IPS-15b (cell line): ENCODE results near the gene CRACR2A.
A peak's percentile ranks its signal among the peaks of the same experiment; 100 is the strongest.

Experiments used
- H3K27me3 ChIP-seq: one replicate; pipeline ENCODE4 v1.6.1; 2013; ENCODE audit warnings: low read length; ENCODE audit not compliant: control insufficient read depth, insufficient read depth
- H3K36me3 ChIP-seq: one replicate; pipeline ENCODE4 v1.6.1; 2013; ENCODE audit warnings: low read length; ENCODE audit not compliant: control insufficient read depth, insufficient read depth
- H3K4me1 ChIP-seq: one replicate; pipeline ENCODE4 v1.6.1; 2013; ENCODE audit warnings: mild to moderate bottlenecking, low read length; ENCODE audit not compliant: control insufficient read depth, insufficient read depth
- H3K4me3 ChIP-seq: one replicate; pipeline ENCODE4 v1.5.1; 2013; ENCODE audit warnings: low read depth, low read length
- H3K9ac ChIP-seq: one replicate; pipeline ENCODE4 v1.6.1; 2013; ENCODE audit warnings: low read depth, mild to moderate bottlenecking, low read length
- H3K9me3 ChIP-seq: one replicate; pipeline ENCODE4 v1.6.1; 2013; ENCODE audit warnings: mild to moderate bottlenecking, low read length; ENCODE audit not compliant: control insufficient read depth, insufficient read depth

The CRACR2A gene

DNA sequence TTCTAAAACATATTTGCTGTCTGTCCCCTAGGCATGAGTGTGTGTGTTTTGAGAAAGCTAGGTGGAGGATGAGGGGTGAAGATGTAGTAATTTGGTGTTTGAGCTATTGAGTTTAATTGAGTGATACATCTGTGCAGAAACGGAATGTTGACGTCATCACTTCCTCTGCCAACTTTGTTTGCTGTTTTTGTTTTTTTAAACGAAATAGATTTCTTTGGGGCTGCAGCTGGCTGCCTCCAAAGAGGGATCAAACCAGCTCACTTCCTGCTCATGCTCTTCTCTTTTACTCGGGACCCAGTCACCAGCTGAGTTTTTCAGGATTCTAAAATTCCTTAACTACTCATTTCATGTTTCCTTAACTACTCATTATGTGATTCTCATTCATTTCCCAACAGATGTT lies 19.5 kb upstream of the CRACR2A start:
- H3K36me3 ChIP-seq = no peaks in the 10 kb centered on the region
- H3K27me3 ChIP-seq = no peaks in the 10 kb centered on the region
- H3K9ac ChIP-seq = no peak overlapping the region
- H3K4me3 ChIP-seq = no peak overlapping the region
- H3K9me3 ChIP-seq = no peaks in the 10 kb centered on the region
- no peaks in the 10 kb centered on the region for H3K4me1 ChIP-seq

DNA sequence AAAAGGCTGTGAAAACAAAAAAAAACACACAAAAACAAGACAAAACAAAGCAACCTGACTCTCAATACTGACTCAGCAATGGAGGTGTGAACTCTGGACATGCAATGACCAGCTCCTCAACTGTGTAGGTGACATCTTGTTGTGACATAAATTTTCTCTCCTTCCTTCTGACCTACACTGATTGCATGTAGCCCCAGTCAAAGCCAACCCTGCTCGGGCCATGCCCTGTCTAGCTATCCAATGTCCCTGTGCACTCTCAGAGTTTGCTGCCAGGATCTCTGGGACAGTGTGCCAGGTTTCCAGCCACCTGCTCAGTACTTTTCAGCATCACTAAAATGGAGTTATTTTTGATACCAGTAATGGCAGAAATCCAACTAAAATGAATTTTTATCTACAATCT lies 18.9 kb upstream of the CRACR2A start:
- Histone ChIP-seq H3K4me3 (no peak overlapping the region), H3K9ac (no peak overlapping the region), H3K9me3 (no peaks in the 10 kb centered on the region), H3K4me1 (no peaks in the 10 kb centered on the region), H3K36me3 (no peaks in the 10 kb centered on the region), H3K27me3 (no peaks in the 10 kb centered on the region)

DNA sequence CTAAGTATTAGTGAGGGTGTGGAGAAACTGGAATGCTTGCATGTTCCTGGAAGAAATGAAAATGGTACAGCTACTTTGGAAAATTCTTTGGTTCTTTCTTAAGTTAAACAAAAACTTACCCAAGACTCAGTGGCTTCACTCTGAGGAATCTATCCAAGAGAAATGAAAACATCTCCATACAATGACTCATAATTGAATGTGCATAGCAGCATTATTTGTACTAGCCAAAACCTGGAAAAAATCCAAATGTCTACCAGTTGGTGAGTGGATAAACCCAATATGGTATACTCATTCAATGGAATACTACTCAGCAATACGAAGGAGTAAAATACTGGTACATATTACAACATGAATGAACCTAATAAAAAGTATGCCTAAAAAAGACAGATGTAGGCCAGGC lies 18.0 kb upstream of the CRACR2A start:
- Histone ChIP-seq H3K36me3 (no peaks in the 10 kb centered on the region), H3K9me3 (no peaks in the 10 kb centered on the region), H3K4me3 (no peak overlapping the region), H3K9ac (no peak overlapping the region), H3K27me3 (no peaks in the 10 kb centered on the region), H3K4me1 (no peaks in the 10 kb centered on the region)

DNA sequence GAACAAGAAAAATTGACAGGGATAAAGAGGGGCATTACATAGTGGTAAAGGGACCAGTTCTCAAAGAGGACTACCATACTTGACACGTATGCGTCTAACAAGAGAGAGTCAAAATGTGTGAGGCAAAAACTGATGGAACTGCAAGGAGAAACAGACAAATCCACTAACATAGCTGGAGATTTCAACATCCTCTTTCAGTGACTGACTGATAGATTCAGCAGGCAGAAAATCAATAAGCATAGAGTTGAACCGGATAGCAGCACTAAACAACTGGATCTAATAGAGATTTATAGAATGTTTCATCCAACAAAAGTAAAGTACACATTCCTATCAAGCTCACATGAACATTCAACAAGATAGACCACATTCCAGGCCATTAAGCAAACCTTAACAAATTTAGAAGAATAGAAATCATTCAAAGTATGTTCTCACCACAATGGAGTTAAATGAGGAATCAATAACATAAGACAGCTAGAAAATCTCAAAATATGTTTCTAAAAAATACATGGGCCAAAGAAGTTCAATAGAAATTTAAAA lies 16.1 kb upstream of the CRACR2A start:
- no peaks in the 10 kb centered on the region for H3K27me3 ChIP-seq
- no peaks in the 10 kb centered on the region for H3K4me1 ChIP-seq
- no peak overlapping the region for H3K9ac ChIP-seq
- H3K4me3 ChIP-seq = no peak overlapping the region
- H3K9me3 ChIP-seq = no peaks in the 10 kb centered on the region
- H3K36me3 ChIP-seq = no peaks in the 10 kb centered on the region

DNA sequence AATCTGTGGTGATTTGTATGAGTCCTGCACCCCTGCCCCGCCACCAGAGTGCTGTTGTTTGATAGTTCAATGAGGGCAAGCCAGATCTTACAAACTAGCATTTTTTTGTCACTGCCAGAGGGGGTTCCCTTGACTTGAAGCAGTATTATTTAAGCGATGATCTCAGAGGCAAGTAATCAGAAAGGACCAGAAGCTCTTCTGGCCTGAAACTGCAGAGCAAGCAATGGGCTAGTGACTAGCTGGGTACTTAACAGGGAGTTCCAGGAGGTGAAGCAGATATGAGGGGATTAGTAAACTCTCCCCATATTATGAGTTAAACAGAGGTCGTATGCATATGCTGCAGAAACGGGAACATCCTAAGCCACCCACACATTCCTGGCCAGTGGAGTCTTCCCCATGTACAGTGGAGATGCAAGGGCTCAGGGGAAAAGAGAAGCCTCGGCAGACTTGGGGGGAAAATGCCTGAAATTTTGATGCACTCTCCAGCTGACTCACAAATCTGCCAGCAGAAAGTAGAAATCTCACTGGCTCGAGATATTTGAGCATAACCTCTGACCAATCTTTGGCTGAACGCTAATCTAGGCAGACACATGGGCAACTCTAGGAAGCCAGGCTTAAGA lies 8.3 kb upstream of the CRACR2A start:
- H3K9ac ChIP-seq = no peak overlapping the region
- no peak overlapping the region for H3K4me3 ChIP-seq
- H3K27me3 ChIP-seq = no peaks in the 10 kb centered on the region
- H3K36me3 ChIP-seq = no peaks in the 10 kb centered on the region
- H3K9me3 ChIP-seq = no peaks in the 10 kb centered on the region
- H3K4me1 ChIP-seq = no peaks in the 10 kb centered on the region

DNA sequence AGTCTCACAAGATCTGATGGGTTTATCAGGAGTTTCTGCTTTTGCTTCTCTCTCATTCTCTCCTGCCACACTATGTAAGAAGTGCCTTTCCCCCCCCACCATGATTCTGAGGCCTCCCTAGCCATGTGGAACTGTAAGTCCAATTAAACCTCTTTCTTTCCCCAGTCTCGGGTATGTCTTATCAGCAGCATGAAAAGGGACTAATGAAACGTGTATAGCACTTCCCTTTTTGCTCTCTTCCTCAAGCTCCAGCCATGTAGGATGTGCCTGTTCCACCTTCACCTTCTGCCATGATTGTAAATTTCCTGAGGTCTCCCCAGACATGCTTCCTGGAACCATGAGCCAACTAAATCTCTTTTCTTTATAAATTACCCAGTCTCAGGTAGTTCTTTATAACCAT lies 7.0 kb upstream of the CRACR2A start:
- Histone ChIP-seq H3K9ac (no peak overlapping the region), H3K4me1 (no peaks in the 10 kb centered on the region), H3K36me3 (no peaks in the 10 kb centered on the region), H3K9me3 (no peaks in the 10 kb centered on the region), H3K4me3 (no peak overlapping the region), H3K27me3 (no peaks in the 10 kb centered on the region)

DNA sequence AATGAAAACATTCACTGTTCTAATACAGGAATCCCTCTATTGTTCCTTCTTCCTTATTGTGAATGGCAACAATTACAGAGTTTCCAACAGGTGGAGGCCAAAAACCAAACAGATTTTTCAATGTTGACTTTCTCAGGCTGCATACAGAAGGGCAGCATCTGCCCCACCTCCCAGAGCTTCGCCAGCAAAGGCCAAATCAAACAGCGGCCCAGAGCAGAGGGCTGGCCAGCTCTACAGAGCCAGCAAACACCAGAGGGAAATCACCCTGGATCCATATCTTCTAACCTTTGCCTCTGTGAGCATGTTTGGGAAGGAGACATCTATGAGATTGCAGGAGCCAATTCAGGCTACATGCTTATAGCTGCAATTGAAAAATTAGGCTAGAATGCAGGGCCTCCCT lies 4.4 kb upstream of the CRACR2A start:
- Histone ChIP-seq H3K9ac (no peak overlapping the region), H3K36me3 (no peaks in the 10 kb centered on the region), H3K9me3 (no peaks in the 10 kb centered on the region), H3K27me3 (peaks cover 5% of the 10 kb centered on the region), H3K4me1 (peaks cover 4% of the 10 kb centered on the region), H3K4me3 (no peak overlapping the region)

DNA sequence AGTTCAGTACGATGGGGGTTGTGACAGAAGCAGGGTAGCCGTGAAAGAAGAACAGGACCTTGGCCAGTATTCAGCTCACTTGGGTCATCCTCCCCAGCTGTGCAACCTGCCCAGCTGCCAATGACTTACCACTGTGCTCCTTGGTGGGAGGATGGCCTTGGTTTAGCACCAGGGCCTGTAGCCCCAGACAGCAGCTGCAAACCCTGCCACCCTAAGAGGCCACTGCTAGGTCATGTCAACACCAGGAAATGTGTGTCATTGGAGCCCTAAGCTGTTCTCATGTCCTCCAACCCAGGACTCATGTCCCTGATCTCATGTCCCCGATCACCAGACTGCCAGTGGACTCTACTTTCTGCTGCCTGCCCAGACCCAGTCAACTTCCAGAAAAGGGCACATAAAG lies 3.0 kb upstream of the CRACR2A start:
- Histone ChIP-seq H3K9me3 (no peaks in the 10 kb centered on the region), H3K36me3 (no peaks in the 10 kb centered on the region), H3K9ac (no peak overlapping the region), H3K4me3 (no peak overlapping the region), H3K4me1 (peaks cover 4% of the 10 kb centered on the region), H3K27me3 (peaks cover 12% of the 10 kb centered on the region)

DNA sequence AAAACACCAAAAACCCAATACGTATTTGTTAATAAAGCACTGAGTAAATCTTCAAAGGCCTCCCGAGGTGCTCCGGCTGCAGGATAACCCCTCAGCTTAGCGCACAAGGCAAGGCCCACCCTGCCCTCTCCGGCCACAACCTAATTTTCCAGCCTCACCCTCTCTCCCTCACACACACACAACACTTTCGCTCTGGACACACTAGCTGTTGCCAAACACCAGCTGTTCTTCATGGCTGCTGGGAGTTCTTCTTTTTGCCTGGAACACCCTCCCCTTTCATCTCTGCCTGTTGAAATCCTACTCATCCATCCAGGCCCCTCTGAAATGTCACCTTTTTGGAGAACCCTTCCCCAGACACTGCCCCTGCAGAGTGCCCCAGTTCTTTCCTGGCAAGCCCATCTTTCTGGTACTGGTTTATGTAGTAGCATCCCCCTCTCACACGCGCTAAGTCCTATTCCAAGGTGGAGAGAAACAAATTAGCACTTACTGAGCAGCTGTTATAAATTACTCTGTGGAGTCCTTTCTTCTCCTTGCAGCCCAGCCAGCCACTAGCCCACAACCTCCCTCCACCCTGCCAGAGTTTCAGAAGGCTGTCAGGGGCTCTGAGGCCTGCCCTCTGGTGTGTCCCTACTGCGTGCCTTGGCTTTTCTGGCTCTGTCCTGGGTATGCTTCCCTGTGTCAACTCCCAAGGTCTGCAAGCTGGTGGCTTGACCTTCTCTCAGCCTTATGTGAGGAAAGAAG lies 805 bp upstream of the CRACR2A start:
- H3K36me3 ChIP-seq = no peaks in the 10 kb centered on the region
- H3K9ac ChIP-seq = no peak overlapping the region
- peaks cover 12% of the 10 kb centered on the region for H3K27me3 ChIP-seq
- peak overlapping the region; percentile 28 for H3K4me3 ChIP-seq
- no peaks in the 10 kb centered on the region for H3K9me3 ChIP-seq
- peaks cover 4% of the 10 kb centered on the region for H3K4me1 ChIP-seq

DNA sequence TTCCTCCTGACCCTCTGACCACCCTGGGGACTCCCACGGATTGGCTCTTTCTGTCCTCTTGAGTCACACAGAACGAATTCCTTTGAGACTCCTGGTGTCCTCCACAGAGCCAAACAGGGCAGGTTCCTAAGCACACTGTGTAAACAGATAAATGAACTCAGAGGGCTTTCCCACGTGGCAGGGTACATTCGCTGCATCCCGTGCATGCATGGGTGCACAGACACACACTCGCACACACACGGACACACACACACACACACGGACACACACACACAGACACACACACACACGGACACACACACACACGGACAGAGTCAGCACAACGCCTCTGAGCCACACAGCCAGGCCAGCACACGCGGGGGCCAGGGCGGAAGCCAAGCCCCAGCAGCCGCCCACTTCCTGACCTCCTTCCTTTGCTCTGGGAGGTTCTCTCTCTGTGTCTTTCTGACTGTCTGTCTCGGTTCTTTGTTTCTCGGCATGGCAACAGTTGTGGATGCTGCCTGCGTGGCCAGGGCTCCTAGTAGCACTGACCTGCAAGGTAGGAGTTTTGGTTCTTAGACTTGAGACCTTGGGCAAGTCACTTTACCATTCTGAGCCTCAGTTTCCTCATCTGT lies 706 bp downstream of the CRACR2A start:
- Histone ChIP-seq H3K4me1 (peaks cover 4% of the 10 kb centered on the region), H3K9me3 (no peaks in the 10 kb centered on the region), H3K27me3 (peaks cover 12% of the 10 kb centered on the region), H3K36me3 (no peaks in the 10 kb centered on the region), H3K4me3 (peak overlapping the region; percentile 45), H3K9ac (no peak overlapping the region)

DNA sequence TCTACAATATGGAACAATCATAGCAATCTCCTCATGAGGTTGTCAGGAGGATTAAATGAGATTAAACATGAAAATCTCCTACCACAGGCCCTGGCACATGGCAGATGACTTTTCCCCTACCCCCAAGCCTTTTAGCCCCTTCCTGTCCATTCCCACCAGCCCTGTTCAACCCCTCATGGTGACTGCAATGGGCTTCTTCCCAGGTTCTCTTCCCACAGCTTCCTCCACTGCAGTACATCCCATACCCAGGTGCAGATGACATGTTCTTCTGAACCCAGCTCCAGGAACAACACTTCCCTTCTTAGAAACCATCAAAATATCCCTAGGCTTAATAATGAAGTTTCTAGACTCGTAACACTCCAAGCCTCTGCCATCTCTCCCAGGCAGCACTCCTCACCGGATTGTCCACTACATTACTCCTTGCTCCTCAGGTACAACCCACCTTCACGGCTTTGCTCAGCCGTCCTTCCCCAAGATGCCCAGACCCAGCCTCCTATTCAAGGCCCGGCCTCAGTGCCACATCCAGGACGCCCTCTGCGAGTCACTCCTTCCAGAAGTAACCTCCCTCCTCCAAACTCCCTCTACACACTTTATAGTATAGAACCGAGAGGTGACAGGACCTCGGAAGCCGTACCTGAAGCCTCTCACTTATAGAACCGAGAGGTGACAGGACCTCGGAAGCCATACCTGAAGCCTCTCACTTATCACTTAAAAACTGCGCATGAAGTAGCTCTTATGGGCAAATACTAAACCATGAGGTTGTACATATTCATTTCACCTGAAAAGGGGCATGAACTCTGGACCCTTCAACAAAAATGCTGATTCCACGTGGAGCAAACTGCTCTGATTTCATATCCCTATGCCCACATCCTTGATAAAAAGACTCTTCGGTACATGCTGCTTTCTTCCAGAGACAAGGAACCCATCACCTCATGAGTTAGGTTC lies 1.5 kb downstream of the CRACR2A start:
- Histone ChIP-seq H3K9me3 (no peaks in the 10 kb centered on the region), H3K4me1 (peaks cover 4% of the 10 kb centered on the region), H3K27me3 (peaks cover 12% of the 10 kb centered on the region), H3K4me3 (no peak overlapping the region), H3K9ac (no peak overlapping the region), H3K36me3 (no peaks in the 10 kb centered on the region)
